CD4-positive, alpha-beta T cell treated with Interleukin-17A for 4 hours (primary cell): ENCODE measurements around the gene SERPINA7.
"Not testable (repeated sequence)": the region's sequence is repeated elsewhere in the genome, so short reads cannot be mapped to it uniquely, and the experiment has no call there.

ENCODE experiments used
- DNase-seq: peaks from one replicate; pipeline ENCODE4 v3.0.0-alpha.2; 2020; ENCODE audit warnings: mixed read lengths

SERPINA7 gene, protein sequence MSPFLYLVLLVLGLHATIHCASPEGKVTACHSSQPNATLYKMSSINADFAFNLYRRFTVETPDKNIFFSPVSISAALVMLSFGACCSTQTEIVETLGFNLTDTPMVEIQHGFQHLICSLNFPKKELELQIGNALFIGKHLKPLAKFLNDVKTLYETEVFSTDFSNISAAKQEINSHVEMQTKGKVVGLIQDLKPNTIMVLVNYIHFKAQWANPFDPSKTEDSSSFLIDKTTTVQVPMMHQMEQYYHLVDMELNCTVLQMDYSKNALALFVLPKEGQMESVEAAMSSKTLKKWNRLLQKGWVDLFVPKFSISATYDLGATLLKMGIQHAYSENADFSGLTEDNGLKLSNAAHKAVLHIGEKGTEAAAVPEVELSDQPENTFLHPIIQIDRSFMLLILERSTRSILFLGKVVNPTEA

DNA sequence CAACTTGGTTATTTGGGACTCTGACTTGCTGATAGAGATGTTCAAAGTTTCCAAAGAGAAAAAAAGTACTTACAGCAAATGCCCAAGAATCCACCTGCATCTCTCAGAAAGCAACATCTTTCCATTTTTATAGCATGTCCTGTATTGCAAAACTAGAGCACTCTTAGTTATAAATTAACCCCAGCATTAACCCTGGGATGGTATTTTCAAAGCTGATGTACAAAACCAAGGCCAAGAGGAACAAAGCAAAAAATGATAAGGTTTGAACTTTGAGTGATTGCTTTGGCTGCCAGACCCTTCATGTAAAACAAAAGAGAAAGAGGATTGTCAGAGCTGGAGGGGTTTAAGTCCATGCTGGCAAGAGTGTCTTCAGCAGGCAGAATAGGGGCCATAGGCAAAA is at the start of gene SERPINA7:
SERPINA7 (minus strand) TSS at position 103 of the 400 bp plus-strand sequence. CDS start 1,669 bp downstream, outside the sequence.
- DNase-seq = no peak

DNA sequence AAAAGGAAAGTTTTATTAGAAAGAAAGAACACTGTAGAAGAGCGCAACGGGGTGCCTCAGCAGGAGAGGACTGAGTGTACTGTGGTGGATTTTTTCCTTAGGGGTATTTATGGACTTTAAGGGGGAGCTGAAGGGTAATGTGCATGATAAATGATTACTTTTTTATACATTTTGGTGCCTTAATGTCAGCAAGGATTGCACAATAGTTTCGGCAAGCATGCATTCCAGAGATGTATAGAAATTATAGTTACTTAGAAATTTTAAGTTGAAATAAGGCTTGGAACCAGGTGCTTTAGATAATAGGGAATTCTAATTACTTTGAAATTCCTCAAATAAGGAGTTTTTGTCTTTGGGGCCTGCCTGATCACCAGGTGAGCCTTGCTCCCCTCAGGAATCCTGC is 30.5 kb upstream of the SERPINA7 start:
- DNase-seq = no peak

DNA sequence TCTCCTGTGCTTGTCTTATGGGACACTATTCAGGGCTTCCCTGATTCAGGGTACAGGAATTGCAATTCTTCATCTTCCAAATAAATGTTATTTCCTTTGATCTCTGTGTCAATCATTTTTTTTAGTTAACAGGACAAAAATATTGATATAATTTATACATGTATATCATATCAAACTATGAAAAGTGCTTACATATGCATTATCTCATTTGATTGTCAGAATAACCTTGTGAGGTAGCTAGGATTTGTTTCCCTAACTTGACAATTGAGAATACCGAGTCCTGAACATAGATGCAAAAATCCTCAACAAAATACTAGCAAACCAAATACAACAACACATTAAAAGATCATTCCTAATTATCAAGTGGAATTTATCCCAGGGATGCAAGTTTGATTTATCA is 11.5 kb upstream of the SERPINA7 start:
- no peak for DNase-seq

DNA sequence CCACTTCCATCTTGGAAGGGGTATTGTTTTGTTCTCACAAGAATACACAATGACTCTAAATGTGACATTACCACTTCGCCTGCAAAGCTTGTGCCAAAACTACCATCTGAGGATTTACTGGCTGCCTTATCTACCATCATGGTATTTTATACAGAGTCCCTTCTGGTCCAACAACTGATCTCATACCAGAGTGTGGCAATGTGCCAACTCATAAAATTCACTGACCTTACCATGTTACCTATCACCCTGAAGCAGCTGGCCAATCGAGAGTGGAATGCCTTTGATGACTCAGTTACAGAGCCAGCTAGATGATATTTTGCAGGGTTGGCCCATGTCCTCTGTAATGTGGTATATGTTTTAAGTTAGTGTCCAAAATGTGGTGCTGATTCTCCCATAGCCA is 3.8 kb upstream of the SERPINA7 start:
- no peak for DNase-seq

DNA sequence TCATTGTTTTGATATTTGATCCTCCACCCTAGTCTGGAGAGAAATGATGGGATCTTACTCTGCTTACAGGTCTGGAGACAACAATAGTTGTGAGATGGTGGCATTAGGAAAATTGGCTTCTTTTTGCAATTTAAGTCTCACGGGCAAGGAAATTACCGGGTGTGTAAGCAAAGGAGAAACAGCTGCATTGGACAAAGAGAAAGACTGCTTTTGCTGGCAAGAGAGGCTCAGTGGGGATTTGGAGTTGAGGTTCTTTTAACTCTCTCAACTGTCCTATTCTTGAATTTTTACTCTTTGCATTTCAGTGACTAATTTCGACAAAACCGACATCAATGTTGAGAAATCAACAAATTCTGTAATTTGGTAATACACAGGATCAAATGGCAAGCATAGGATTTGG is 2.3 kb upstream of the SERPINA7 start:
- no peak for DNase-seq

DNA sequence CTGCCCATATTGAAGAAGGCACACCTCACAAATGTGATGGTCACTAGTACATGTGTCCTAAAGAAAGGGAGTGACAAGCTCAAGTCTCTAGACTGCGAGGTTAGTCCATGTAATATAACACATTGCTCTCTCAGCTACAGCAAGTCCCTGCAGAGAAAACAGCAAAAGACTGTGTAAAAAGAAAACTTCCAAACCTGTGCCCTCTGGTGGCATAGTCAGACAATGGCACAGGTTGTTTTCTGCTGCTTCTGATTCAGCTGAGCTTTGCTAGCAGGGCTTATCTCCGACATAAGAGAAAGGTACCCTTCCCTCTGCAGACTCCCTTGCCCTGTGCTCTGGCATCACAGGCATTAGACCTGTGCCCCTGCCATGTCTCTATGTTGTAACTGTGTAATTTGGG is 1.4 kb upstream of the SERPINA7 start:
- no peak for DNase-seq

DNA sequence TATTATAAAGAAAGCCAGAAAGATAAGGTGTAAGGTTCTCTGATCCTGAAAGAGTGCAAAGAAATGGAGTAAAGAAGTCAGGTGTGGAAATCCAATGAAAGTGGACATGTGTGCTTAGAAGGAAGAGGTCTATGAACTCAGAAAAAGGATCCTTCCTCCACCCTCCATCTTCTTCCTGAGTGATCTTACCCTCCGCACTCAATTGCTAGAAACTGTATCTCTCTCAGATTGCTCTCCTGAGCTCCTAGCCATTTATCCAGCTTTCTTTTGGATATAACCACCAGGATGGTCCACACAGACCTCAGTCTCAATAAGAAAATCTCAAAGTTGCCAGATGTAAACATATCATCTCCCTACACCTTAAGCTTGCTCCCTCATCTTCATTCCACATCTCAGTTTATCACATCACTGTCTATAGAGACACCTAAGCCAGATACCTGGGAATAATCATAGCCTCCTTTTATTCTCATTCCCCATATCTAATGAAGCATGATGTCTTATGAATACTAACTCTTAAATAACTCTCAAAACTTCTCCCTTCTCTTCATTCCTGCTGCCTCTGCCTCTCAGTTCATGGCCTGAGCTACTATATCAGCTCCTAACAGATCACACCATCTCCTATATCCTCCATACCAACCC is 573 bp downstream of the SERPINA7 start:
- DNase-seq = no peak

DNA sequence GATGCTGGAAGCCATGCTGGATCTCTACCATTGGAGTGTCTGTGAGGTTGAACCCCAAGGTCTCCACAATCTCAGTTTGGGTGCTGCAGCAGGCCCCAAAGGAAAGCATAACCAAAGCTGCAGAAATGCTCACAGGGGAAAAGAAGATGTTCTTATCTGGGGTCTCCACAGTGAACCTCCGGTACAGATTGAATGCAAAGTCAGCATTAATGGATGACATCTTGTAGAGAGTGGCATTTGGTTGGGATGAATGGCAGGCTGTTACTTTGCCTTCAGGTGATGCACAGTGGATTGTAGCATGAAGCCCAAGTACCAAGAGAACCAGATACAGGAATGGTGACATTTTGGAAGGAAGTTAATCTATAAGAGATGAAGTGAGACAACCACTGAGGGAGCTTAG is 1.8 kb downstream of the SERPINA7 start:
- no peak for DNase-seq

DNA sequence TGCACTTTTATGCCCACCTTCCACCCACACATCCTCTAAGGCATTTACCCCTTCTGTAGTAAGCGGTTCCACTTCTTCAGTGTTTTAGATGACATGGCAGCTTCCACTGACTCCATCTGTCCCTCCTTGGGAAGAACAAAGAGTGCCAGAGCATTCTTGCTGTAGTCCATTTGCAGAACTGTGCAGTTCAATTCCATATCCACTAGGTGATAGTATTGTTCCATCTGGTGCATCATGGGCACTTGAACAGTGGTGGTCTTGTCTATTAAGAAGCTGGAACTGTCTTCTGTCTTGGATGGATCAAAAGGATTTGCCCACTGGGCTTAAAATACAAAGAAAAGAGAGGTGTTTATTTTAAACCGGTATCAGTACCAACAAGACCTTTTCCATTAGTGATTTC is 3.5 kb downstream of the SERPINA7 start:
- DNase-seq = no peak

DNA sequence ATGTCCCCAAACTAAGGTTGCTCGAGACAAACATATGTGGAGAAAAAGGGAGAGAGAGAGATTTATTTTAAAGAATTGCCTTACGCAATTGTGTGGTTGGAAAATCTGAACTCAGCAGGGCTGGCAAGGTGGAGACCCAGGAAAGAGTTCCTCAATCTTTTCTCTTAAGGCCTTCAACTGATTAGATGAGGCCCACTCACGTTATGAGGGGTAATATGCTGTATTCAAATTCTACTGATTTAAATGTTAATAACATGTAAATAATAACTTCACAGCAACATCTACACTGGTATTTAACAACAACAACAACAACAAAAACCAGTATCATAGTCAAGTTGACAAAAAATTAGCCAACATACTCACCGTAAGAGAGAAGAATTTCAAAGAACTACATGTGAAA is 14.6 kb downstream of the SERPINA7 start:
- DNase-seq = no peak

DNA sequence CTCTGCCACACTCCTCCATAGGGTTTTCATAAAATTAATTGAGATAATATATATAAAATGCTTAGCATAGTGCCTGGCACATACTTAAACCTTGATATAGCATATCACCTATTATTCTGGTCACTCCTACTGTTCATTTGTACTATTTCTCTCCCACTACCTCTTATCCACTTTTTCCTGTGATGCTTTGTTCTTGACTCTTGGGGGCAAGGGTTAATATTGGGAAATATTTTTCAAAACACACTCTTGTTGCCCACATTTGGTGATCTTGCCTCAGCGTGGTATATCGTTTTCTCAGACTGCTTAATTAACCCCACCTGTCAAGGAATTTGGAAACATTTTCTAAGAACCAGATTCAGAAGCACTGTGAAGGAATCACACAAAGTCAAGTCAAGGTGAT is 16.3 kb downstream of the SERPINA7 start:
- no peak for DNase-seq

DNA sequence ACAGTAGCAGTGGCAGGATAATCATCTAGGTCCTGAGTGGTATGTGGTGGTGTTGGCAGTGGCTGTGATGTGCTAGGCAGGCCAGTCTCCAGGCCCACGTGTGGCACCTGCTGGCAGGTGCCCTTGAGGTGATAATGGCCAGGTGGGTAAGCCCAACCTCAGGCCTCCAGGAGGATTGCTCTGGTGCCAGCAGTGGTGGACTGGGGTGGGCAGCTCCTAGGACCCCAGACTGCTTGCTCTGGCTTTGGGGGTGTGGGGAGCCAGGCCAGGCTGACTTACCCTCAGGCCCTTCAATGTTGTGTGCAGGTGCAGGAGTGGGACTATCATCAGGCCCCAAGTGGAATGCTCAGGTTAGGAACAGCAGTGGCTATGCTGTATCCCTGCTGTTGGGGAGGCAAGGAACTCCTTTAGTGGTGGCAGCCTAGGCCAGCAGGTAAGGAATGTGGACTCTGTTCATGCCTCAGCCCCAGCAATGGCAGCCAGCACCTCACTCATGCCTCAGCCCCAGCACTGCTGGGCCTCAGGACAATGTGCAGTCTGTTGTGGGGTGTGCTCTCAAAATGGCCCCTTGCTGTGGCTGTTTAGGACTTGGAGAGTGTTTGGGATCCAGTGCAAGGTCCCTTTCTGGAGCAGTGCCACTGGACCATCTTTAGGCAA is 24.3 kb downstream of the SERPINA7 start:
- DNase-seq = no peak

DNA sequence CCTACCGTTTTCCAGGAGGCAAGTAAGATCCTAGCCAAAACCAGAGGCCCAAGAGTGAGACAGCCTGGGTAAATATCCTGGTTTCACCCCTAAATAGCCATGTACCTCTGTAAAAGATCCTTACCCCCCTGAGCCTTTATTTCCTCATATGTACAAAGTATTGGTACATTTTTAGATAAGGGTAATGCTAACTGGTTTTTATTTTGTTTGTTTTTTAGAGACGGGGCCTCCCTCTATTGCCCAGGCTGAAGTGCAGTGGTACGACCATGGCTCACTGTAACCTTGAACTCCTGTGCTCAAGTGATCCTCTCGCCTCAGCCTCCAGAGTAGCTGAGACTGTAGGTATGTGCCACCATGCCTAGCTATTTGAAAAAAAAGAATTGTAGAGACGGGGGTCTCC is 29.4 kb downstream of the SERPINA7 start:
- DNase-seq = no peak

DNA sequence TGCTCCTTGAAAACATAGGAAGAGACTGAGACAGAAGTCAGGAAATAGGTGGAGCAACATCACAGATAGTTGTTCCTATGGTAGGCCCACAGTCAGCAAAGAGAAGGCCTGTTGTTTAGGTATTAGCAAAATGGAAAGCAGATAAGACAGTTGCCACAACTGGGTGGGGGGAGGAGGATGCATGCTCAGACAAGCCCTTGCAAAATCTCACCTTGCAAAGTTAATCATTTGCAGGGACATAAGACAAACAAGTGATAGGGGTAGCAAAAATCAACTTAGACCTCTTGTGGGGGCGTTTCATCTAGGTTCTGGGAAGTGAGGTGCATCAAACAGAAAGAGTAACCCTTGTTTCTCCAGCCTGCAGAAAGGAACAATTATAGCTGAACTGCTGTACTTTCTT is 30.7 kb downstream of the SERPINA7 start:
- no peak for DNase-seq

DNA sequence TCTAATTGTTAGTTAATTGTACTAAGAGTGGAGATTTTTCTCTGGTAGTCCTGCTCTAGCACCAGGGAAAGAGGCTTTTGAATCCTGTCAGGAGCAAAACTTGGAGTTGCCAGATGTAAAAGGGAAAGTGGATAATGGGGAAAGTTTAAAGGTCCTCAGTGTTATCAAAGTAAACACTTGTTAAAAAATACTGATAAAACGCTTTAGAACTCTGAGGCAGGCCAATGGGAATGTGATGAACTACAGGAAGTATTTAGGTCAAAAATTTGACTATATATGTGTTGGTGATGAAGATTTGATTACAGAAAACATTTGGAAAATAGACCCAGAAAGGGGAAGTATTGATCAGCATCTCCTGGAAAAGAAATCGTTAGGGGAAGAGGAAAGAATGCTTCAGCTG is 32.8 kb downstream of the SERPINA7 start:
- no peak for DNase-seq

DNA sequence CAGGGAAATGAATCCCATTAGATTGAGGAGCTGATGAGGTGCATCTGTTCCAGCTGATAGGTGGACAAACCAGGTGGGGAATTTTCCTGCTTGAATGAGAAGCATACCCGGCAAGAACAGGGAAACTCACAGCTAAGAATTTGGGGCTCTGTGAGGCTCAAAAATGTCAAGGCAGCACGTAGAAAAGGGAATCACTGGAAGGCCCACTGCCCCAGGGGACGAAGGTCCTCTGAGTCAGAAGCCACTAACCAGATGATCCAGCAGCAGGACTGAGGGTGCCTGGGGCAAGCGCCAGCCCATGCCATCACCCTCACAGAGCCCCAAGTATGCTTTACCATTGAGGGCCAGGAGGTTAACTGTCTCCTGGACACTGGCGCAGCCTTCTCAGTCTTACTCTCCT is 37.9 kb downstream of the SERPINA7 start:
- not testable (repeated sequence) for DNase-seq

DNA sequence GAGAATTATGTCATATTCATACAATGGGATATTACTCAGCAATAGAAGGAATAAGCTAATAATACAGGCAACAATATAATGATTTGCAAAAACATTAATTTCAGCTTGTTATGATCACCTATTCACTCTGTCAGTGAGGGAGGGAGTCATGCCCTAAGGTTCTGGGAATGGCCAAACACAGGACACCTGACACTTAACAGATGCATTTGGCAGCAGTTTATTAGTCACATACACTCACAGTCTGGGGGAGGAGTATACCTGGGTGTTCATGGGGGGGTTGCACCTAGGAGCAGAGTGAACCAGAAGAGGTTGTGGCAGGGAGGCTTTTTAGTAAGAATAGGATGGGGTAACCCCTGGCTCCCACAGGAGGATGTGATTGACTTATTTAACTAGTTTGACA is 38.3 kb downstream of the SERPINA7 start:
- no peak for DNase-seq

DNA sequence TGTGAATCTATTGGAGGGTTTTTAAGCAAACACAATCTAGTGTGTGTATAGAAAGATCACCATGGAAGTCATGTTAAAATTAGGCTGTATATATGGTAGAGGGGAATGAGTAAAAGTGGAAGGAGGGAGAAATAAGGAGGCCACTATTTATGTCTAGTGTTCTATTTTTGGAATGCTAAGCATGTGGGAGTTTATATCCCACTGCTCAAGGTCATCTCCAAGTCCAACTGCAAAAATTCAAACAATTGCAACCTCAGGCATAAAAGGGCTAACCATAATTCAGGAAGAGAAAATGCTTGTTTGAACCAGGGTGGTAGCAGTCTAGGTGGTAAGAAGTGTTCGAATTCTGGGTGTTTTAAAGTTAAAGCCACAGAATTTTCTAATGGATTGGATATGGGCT is 39.2 kb downstream of the SERPINA7 start:
- DNase-seq = no peak

DNA sequence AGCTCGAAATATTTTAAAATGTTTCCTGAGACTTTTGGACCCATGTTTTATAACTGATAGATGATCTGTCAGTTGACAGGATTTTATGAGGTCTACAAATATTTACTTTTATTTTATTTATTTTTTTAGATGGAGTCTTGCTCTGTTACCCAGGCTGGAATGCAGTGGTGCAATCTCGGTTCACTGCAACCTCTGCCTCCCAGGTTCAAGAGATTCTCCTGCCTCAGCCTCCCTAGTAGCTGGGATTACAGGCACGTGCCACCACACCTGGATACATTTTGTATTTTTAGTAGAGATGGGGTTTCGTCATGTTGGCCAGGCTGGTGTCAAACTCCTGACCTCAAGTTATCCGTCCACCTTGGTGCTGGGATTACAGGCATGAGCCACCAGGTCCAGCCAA is 50.0 kb downstream of the SERPINA7 start:
- DNase-seq = not testable (repeated sequence)
